ENCODE results near the gene NCR2.
"Not testable (repeated sequence)": the region's sequence is repeated elsewhere in the genome, so short reads cannot be mapped to it uniquely, and the experiment has no call there.

The NCR2 gene, protein sequence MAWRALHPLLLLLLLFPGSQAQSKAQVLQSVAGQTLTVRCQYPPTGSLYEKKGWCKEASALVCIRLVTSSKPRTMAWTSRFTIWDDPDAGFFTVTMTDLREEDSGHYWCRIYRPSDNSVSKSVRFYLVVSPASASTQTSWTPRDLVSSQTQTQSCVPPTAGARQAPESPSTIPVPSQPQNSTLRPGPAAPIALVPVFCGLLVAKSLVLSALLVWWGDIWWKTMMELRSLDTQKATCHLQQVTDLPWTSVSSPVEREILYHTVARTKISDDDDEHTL

DNA sequence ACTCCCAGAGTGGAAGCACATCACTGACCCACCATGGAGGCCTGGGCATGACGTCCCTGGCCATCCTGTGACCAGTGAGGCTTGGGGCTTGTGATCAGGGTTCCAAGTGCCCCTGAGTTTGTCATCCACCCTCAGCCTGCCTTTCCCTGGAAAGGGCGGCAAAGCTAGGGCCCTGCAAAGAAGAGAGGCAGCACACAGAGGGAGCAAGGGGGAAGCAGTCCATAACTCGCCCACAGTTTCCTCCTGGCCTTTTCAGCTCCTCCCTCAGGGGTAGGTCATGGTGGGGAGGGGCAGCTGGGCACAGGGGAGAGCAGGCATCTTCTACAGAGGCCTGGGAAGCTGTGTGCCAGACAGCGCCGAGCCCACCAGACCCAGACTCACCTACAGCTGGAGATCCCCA, at the start of gene NCR2:
Gene NCR2 (plus strand): TSS at position 313 of the 400 bp plus-strand sequence. CDS start 269 bp downstream, outside the sequence.
- no peak for DNase-seq

DNA sequence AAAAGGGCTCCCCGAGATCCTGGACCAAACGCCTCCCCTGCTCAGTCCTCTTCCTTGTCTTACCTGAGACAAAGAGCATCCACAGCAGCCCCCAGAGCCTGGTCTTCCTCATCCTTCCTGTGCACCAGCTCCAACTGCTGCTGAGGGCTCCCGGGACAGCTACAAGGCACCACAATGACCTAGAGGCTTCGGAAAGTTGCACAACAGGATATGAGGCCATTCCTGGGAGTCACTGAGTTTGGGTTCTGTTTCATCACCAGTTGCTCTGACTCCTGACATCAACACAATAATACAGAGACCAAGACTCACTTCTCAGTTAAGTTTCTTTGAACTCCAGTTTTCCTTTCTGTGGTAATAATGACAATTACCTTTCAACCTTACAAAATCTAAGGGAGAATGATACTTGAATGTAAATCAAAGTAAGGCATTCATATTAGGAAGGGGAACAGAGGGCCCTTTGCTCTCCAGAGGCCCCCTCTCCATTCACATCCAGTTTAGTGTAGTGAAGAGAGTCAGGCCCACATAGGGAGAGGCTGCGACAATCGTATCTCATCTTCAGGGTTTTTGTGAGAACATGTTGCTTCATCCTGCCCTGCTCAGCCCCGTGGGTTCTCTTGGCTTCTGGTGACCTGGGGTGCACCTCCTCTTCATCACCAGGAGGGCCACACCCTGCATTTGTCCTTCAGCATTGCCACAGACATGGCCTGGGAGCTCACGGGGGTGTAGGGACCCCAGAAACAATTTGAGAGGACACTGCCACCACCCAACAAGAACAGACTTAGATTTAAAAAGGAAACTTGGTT, 48.7 kb upstream of the NCR2 start, which contains the start of gene TREM1:
Gene TREM1 (minus strand): TSS at position 139 of the 803 bp plus-strand sequence. CDS start 27 bp downstream, at position 112.
- peak; percentile 56 for DNase-seq

DNA sequence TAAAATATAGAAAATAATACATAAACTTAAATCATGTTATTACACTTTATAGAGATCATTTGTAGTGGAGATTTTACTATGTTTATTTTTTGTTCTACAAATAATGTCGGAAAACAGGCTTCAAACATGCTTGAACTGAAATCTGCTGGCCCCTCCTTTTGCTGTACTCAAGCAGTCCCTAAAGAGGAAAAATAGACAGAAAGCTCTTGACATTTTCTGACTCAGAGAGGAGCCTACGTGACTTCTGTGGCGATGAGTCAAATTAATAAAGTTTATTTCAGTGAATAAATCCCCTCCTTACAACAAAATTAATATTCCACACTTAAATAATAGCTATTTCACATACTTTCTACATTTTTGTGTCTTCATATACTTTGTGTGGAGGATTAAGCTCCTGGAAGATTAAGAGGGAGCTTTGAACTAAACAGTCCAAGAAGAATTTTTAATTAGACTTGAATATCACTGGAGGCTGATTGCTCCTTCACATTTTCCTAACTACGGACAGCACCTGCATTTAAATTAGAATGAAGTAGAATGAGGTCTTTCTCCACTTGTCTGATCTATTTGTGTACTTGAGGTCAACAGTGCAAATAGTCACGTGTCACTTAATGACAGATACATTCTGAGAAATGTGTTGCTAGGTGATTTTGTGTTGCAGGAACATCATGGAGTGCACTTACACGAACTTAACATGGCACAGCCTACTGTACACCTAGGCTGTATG, 47.2 kb upstream of the NCR2 start:
- no peak for DNase-seq

DNA sequence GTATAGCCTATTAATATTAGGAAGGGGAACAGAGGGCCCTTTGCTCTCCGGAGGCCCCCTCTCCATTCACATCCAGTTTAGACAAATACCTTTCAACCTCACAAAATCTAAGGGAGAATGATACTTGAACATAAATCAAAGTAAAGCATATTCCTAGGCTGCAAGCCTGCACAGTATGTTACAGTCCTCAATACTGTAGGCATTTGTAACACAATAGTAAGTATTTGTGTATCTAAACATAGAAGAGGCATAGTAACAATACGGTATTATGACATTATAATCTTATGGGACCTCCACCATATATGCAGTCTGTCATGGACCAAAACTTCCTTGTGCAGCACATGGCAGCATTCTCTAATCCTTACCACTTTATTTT, 46.7 kb upstream of the NCR2 start:
- DNase-seq = no peak

DNA sequence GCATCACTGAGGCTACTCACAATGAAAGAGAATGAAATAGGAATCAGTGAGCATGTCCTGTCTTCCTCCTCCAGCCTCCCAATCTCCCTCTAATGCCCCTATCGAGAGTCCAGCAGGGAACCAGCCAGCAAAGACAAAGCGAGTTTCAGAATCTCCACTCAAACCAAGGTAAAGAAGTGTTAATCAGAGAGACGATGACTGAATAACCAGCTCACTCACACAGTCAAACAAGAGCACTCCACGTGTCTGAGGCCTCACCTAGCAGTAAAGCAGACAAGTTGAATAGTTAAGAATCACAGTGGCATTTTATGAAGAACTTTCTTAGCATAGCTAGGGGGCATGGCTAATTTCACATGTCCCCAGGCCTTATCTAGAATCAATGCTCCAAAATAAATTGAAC, 45.6 kb upstream of the NCR2 start:
- no peak for DNase-seq

DNA sequence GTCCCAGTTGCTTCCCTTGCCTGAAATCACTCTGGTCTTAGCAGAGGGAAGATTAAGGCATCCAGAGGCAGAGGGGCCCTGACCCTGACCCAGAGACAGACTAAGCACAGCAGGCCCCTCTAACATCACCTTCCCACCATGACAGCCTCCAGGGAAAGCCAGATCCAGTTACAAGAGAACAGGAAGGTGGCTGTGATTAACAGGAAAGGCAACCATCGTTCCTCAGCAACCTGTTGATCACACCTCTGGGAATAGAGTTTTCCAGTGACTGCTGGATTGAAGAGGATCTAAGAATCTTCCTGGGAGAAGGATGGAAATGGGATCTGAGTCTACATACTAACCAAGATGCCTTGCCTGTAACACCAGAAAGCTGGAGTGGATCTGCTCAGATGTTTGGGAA, 43.7 kb upstream of the NCR2 start:
- DNase-seq = no peak

DNA sequence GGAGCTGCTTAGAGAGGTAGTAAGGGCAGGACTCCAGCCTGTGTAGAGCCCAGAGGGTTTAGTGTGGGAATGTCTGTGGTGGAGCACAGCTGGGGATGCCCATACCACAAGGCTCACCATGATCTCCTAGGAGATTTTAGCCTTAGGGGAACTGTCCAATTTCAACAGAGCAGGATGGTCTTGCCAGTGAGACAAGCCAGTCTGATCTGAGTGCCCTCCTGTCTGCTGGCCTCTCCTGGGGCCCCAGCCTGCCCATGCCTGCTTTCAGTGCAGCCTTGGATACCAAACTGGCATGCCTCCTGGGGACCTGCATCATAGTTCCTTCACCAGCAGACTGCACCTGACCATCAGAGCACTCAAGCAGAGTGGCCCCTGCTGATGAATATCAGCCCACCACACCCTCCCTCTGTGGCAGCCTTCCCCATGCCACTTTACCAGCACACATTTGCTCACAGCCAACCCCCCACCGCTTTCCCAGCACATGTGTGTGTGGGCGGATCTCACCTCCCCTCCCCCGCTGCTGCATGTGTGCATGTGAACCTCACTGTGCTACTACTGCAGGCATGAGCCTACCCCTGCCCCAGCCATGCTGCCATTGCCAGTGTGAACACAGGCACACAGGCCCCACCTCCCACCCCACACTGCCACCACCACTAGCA, 41.1 kb upstream of the NCR2 start:
- peak; percentile 58 for DNase-seq

DNA sequence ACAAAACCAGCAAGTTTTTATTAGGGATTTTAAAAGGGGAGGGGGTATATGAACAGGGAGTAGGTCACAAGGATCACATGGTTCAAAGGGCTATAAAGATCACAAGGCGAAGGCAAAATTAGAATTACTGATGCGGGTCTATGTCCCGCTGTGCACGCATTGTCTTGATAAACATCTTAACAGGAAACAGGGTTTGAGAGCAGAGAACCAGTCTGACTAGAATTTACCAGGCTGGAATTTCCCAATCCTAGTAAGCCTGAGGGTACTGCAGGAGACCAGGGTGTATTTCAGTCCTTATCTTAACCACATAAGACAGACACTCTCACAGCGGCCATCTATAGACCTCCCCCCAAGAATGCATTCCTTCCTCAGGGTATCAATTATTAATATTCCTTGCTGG, 38.2 kb upstream of the NCR2 start:
- DNase-seq = not testable (repeated sequence)

DNA sequence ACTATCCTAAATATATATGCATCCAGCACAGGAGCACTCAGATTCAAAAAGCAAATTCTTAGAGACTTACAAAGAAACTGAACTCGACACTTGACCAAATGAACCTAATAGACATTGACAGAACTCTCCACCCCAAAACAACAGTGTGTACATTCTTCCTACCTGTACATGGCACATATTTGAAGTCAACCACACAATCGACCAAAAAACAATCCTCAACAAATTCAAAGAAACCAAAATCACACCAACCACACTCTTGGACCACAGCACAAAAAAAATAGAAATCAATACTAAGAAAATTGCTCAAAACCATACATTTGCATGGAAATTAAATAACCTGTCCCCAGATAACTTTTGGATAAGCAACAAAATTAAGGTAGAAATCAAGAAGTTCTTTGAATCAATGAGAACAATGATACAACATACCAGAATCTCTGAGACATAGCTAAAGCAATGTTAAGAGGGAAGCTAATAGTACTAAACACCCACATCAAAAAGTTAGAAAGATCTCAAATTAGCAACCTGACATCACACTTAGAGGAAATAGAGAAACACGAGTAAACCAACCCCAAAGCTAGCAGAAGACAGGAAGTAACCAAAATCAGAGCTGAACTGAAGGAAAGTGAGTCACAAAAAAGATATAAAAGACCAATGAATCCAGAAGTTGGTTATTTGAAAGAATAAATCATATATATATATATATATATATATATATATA, 36.5 kb upstream of the NCR2 start:
- no peak for DNase-seq

DNA sequence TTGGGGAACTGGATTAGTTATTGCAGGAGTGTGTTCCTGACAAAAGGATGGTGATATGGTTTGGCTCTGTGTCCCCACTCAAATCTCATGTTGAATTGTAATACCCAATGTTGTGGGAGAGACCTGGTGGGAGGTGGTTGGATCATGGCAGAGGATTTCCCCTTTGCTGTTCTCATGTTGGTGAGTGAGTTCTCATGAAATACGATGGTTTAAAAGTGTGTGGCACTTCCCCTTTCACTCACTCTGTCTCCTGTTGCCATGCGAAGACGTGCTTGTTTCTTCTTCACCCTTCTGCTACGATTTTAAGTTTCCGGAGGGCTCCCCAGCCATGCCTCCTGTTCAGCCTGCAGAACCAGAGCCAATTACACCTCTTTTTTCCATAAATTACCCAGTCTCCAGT, 32.8 kb upstream of the NCR2 start:
- DNase-seq = peak; percentile 43

DNA sequence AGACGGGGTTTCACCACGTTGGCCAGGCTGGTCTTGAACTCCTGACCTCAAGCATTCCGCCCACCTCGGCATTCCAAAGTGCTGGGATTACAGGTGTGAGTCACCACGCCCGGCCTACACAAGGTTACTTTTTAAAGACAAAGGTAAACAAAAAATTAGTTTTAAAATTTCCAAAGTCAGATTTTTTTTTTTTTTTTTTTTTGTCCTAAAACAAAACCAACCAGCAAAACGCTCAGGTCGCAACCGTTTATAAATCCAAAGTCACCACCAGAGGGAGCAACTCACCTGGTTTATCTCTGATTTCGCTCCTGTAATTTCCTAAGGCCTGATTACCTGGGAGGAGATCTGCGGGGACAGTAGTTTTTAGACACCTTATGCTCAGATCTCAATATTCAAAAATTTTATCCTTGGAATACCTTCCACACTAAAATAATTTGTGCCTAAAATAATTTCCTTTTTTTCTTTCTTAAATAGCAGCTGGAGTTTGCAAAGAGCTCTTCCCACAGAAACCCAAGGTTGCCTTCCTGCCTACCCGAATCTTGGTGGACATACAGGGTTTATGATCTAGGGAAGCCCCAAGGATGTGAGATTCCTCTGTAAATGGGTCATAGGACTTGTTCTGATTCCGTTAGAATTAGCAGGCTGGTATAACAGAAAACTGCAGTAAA, 29.1 kb upstream of the NCR2 start:
- peak; percentile 76 for DNase-seq

DNA sequence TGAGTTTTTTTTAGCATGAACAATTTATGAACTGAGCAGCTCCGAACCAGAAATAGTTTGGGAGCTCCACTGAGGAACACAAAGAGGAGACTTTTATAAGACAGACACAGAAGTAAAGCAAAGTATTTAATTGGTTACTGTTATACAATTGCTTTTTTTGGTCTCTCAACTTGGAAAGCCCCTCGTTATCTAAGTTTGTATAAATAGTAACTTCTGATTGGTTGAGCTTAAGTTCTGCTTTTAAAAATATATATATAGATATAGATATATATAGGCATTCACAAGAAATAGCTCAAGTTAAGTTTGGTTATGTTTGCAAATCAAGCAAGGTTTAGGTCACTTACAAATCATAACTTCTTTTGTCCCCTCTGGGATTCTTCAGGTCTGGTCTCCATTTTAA, 20.2 kb upstream of the NCR2 start:
- DNase-seq = no peak

DNA sequence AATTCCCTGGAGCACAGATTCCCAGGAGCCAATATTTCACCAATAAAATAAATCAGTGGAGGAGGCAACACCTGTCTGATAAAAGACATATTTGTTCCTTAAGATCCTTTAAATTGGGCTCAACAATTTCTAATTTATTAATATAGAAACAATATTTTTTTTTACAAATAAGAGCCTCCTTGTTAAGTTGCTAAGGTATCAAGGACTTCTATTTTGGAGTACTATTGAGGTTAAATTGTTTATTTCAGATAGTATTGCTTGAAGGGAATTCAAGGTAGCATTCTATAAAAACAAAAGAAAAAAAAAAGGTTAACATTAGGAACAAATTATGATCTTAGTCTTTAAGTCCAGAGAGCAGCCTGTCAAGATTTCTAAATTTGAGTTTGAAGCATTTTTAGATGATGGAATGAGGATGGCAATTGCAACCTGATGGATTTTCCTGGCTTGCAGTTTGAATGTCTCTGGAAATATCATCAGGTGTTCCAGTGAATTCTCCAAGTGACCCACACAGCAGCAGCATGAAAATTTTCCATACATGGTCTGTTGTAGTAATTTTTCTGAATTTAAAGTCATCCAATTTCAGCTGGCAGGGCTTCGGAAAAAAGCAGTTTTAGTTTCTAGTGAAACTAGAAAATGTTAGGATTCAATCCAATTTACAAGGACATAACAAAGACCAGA, 19.3 kb upstream of the NCR2 start:
- DNase-seq = no peak

DNA sequence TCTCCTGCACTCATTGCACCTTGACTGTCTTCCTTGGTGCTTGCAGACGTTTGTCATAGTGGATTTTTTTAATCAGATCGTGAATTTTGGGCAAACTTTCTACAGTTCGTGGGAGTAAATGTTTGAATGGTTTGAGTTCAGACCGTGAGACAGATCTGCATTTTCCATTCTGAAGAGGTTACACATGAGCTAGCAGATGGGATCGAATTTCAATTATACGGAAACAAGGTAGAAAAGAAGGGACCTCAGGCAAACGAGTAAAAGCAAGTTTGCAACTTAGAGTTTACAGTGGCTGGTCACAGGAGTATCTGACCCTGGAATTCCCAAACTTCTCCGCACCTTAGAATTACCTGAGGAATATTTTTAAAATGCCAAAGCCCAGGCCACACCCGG, 17.2 kb upstream of the NCR2 start:
- DNase-seq = no peak

DNA sequence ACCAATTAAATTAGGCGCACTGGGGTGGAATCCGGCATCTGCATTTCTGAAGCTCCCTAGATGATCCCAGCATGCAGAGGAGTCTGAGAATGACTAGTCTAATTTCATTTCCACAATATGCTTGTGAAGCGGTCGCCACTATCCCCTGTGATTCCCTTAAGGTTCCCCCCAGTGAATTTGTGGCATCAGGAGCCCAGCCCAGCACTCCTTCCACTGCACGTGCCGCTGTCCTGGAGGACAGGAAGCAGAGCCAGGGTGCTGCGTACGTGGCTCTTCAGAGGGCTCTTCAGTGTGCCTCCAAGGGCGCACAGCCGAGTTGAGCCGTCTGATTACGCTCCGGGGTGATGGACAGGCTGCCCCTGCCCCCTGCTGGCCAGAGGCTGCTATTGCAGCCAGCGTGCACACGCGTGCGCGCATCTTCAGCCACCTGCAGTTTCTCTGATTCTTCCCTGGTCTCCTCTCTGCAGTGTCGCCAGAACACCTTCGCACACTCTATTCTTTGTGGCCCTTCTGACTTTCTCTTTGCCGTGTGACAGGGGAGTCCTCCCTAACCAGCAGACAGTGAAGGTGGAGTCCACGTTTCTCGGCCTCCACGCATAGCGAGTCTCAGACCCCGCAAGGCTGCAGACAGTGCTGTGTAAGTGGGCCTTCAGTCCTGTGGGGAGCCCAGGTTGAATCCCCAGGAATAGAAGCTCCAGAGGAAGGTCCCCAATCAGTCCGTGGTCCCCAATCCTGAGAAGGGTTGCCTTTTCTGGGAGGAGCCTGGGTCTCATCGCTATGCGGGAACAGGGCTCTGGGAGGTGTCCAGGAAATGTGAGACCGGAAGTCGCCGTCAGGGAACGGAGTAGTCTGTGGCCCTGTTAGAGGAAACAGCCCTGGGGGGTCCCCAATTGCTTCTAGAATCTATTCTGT, 16.5 kb upstream of the NCR2 start:
- DNase-seq = peak; percentile 94

DNA sequence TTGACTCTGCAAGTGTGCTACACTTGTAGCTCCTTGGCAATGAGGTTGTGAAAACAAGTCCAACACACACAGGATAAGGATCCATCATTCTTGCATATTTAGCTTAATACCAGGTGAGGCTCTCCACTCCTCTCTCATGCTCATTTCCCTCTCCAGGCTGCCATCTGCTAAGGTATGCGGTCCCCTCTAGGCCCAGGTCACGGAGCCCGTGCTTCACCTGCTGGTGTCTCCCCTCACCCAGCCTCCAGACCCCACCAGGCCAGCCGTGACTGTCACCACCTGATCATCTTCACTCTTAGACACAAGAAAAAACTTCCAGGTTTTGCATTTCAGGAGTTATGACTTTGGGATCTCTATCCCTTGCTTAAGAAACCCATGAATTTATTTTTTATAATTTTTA, 14.2 kb upstream of the NCR2 start:
- DNase-seq = no peak

DNA sequence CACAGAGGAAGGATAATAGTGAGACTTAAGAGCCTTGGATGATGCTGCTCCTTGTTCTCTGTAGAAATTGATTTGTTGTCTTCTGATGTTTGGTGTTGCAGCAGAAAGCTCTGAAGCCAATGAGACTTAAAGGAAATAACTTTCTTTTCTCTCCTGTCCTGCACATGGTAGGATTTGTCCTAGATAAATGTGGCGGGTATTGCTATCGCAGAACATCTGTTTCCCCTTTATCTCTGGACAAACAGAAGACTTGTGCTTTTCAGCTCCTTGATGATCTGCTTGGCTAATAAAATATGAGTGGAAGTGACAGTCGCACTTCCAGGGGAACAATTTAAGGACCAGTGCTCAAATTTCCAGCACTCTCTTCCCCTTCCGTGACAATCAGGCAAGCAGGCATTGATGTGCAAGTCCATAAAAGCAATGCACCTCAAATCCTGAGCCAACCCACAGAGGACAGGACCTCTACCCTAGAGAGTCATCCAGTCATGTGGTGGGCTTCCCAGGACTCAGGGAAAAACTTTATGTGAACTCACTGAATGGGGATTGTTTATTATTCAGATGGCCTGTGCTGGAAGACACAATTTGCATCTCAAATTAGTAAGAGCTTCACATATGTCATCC, 9.9 kb upstream of the NCR2 start:
- peak; percentile 84 for DNase-seq

DNA sequence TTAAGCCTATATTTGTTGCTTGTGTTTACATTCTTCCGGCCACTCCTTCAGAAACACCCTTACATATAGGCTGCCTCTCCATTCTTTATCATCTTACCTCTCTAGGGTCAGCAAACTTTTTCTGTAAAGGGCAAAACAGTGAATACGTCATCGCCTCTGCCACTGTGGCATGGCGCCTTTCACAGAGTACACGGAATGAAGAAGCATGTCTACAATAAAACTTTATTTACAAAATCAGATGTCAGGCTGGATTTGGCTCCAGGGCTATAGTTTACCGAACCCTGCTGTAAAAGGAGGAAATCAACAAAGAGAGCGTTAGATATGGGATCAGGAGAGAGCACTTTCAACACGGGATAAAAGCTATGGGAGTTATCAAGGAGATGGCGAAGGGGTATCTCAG, 9.3 kb upstream of the NCR2 start:
- DNase-seq = no peak

DNA sequence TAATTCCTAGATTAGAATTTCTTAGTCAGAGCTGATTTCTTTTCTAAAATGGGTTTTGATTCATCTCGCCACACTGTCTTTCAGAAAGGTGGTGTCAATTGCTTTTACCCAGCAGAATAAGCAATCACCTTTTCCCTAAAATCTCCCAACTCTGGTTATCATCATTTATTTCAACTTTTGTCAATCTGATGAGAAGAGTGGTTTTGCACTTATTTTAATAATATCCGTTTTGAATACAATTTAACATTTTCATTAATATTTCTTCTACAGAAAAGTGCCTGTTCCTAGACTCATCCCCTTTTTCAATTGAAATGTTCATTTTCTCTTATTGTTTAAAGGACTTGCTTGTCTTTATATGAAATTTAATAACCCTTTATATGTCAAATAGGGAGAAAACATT, 8.2 kb upstream of the NCR2 start:
- no peak for DNase-seq

Measured in hematopoietic multipotent progenitor cell treated with erythropoietin and hydrocortisone succinate and interleukin-3 and kit ligand, for 4 days (in vitro differentiated cells).